T-helper 2 cell (primary cell): ENCODE data around the gene ZNF853.

Source experiments
- DNase-seq, 5 experiments: peaks; one replicate each; pipeline versions ENCODE4 v3.0.0 to v3.0.0-alpha.2; 2012 to 2022

ZNF853 gene

DNA sequence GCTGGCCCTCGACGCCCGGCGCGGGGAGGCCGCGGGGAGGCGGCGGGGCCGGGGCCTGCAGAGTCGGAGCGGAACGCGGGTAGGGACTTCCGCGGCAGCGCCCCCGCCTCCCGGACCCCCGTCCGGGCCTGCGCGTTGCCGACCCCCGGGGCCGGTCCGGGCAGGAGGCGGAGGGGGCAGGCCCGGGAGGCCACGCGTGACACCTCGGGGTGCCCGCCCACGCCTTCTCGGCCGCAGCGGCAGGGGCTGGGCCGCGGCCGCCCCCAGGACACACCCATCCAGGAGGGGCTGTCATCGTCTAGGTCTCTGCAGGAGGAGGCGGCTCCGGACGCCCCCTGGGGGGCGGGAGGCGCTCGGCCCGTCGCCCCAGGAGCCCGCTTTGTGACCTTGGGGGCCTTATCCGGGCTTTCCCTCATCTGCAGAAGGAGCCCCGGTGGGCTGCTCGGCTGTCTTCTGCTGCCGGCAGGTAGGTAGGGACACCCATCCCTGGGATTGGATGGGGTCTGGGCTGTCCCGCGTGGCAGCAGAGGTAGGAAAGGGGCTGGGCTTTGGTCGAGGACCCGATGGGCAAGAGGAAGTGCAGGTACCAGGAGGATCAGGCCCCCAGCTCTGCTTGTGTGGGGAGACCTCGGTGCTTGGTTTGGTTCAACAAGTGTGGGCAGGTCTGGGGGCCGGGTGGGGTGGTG, 22.3 kb downstream of the ZNF853 start:
- DNase-seq, result peak; percentile 31 to 65 (median 45)

DNA sequence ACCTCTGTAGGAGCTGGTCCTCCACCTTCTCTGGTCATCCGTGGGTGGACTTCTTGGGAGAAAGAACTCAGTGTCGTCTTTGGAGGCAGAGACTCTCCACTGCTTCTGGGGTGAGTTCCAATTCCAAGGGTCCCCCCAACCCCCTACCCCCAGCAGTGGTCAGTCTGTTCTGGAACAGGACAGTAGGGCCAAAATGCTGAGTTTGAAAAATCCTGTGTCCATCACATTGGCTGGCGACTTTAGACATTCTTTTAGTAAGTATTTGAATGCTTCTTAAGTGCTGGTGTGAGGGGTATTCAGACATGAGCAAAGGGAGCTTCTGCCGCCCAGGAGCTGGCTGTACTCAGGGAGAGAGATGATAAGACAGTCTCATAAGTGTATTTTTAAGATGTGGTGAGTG, 23.6 kb downstream of the ZNF853 start:
- DNase-seq, result no peak

DNA sequence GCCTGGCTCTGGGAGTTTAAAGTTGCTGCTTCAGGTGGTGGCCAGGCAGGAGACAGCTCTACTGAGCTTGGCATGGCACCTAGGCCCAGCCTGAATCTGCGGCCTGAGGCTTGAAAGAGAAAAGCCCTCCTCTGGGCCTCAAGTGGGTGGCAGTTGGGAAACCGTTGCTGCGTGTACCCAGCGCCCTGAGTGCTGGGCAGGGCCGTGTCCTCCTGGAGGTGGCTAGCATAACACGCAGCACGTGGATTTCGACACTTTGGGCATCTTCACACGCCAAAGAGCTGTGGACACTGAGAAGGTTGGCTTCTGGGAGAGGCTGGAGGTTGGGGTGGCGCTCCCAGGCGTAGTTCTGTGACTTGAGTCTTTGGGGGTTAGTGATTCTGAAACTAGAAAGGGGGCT, 24.2 kb downstream of the ZNF853 start:
- no peak for DNase-seq

DNA sequence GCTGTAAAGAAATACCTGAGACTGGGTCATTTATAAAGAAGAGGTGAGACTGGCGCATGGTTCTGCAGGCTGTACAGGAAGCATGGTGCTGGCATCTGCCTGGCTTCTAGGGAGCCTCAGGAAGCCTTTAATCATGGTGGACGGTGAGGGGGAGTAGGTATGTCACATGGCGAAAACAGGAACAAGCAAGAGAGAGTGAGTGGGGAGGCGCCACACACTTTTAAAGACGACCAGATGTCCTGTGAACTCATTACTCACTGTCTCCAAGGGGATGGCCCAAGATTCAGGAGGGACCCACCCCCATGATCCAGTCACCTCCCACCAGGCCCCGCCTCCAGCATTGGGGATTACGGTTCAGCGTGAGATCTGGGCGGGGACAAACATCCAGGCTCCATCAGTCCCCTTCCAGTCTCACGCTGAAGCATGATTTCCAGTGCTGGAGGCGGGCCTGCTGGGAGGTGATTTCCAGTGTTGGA, 24.9 kb downstream of the ZNF853 start:
- no peak for DNase-seq

DNA sequence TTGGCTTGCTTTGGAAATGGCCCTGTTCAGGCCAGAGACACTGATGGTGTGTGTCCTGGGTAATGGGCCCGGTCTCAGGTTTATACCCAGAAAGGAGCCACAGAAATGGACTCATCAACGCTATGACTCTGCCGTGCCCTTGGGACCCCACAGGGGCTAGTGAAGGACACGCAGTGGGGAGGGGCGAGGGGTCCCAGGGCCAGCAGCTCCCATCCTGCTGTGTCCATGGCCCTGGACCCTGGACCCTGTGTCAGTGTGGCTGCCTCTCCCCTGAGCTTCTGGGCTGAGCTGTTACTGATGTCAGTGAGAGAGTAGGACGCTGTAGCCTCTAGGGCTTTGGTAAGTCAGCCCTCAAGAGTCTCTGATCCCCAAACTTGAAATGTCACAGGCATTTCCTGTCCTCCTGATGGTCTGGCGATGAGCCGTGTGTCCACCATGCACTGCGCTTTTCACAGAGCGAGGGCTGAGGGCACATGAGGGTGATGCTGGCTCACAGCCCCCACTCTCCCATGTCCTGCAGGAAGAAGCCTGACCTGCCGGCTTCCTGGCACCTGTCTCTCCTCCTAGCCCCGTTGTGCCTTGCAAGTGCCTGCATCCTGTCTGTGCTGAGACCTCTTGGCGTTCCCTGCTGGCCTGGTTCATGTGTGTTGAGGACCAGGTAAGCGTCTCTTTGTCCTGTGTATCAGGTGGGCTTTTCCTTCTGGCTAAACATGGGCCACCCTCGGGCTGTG, 26.1 kb downstream of the ZNF853 start:
- DNase-seq, result no peak

DNA sequence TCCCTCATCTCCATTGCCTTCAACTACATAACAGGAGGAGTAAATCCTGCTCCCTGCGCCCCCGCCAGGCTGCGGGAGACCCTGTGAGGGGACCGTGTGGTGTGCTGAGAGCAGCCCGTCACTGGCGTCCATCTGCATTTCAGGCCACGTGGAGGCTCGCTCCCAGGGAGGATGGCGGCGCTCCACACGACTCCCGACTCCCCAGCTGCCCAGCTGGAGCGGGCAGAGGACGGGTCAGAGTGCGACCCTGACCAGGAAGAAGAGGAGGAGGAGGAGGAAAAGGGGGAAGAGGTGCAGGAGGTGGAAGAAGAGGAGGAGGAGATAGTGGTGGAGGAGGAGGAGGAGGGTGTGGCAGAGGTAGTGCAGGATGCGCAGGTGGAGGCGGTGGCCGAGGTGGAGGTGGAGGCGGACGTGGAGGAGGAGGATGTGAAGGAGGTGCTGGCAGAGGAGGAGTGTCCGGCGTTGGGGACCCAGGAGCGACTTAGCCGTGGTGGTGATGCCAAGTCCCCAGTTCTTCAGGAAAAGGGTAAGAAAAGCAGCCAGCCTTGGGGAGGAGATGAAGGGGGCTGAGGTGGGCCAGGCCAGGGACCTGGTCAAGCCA, 26.9 kb downstream of the ZNF853 start:
- DNase-seq, result no peak

DNA sequence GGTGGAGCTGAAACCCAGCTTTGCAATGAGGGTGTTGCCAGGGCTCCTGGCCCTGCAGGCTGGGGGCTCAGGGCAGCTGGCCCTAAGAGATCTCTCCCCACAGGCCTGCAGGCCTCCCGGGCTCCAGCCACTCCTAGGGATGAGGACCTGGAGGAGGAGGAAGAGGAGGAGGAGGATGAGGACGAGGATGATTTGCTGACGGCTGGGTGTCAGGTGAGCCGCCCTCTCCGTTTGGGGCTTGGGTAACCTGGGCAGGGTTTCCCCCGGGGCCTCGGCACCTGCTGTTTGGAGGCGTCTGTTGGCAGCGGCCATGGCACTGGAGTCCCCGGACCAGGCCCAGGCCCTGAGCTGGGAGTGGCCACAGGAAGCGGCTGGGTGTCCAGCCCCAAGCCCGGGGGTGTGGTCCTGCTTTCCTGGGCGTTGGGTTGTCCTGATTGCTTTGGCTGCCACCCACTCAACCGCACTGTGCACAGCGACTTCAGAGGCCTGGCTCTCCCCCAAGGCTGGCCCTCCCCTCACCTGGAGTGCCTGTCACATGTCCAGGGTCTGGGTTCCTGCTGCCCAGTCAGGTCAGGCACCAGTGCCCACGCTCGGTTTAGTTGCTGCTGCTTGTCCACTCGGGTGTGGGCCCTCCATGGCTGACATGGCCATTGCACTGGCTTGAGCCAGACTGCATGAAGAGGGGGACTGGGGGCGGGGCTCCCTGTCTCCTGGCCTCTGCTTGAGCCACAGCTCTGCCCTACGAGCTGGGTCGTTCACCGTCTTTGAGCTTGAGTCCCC, 27.6 kb downstream of the ZNF853 start:
- no peak for DNase-seq

DNA sequence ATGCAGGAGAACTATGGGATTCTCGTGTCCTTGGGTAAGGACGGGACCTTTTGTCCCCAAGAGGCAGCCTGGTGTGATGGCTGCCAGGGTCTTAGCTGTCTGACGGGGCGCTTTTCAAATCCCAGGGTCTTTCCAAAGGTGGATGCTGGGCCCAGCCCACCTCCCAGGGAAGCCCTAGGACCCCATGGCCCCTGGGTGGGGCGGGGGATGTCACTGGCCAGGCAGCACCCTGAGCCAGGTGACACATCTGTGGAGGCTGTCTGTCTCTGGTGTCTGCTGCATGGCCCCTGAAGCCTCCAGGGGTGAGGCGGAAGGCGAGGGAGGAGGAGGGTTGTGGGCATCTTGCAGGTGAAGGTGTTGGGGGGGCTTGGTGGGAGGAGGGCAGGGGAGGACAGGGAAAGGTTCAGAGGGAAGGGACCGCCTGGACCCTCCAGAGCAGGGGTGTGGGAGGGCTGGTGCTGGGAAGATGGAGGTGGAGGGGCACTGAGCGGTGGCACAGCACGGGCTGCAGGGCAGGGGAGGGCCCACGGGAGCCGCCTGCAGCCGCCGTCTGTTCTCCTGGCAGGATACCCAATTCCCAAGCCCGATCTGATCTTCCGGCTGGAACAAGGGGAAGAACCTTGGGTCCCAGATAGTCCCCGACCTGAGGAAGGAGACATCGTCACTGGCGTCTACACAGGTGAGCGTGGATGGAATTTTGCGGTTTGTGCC, 28.7 kb downstream of the ZNF853 start:
- DNase-seq, result no peak

DNA sequence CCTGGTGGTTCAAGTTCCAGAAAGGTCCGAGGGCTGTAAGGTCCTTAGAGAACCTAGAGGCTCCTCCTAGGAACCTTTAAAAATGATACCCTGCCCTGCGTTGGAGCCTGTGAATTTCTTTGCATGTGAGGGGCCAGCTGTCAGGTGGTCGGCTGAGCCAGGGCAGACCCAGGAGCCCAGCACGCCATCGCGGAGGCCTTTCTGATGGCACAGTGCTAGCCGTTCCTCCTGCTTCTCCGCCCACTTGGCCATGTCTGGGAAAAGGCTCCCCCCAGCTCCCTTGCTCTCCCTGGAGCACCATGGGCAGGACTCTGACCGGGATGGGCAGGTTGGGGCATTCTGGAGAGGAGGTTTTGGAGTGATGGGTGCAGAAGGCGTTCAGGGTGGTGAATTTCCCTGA, 29.3 kb downstream of the ZNF853 start:
- DNase-seq, result no peak

DNA sequence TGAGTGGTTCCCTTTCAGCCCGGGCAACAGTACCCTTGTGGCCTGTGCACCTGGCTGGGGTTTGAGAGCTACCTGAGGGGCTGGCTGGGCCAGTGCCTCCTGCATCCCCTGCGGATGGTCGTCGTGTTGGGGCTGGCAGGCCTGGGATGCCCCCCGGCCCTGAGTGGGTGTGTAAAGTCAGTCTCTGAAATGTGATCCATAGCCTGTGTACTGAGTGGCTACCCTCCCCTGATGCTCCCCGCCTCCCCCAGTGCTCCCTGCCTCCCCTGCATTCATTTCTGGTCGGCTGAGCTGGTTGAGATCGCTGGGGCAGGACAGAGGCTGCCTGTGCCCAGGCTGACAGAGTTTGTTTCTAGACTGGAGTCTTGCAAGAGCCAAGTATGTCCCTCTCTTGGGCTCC, 31.1 kb downstream of the ZNF853 start:
- no peak for DNase-seq

DNA sequence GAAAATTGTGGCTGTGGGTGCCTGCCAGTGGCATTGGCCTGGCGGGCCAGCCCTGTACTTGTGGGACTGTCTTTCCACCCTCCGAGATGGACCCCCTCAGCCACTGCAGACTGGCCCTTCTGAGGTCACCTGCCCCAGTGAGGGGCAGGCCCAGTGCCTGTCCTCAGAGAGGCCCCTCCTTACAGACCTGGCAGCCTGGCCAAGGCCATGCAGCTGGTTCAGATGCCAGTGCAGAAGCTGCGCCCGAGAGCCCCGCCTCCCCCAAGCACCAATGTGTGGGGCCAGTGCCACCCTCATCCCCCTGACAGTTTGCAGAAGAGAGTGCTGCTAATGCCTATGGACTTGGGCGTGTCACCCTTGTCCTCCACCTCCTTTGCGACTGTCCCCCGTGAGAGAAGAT, 31.7 kb downstream of the ZNF853 start:
- DNase-seq, result no peak

DNA sequence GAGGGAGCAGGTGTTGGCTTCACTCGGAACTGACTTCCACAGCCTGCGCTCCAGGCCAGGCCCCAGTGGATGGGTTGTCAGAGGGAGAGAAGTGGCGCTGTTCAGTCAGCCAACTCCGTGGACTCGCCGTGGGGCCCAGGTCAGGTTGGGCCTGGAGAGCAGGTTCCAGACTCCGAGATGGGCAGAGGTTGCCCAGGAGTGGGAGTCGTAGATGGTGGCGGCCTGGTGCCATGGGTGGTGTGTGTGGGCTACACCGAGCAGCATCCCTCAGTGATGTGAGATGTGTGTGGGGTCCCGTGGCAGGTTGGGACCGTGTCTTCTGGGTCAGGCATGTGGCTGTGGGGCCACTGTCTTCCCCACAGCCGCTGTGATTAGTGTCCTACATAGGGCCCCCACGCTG, 32.1 kb downstream of the ZNF853 start:
- DNase-seq, result no peak

DNA sequence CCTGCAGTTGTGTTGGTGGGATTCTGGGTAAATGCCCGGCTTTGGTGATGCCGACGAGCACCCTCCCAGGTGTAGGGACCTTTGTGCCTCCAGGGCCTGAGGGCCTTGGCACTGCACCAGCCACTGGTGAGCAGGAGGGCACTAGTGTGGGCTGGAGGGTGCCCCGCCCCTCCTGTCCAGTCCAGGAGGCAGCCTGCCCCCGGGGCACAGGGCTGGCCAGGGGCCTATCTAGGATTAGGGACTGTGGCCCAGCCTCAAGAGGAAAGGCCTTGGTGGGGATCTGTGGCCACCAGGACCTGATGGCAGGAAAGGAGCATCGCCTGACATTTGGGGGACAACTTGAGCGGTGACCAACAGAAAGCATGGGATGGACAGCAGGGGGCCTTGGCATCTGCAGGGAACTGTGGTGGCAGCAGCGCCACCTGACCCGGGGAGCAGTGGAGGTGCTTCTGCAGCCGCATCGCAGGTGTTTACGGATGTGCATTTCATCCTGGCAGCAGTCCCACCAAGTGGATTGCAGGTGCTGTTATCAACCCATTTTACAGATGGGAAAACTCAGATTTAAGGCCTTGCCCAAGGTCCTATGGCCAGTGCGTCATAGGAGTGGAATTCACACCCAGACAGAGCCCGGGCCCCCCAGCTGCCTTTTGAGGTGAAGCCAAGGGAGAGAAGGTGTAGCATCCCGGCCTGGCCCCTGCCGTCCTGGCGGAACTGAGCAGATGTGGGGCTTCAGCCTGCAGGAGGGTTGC, 32.8 kb downstream of the ZNF853 start:
- DNase-seq, result no peak

DNA sequence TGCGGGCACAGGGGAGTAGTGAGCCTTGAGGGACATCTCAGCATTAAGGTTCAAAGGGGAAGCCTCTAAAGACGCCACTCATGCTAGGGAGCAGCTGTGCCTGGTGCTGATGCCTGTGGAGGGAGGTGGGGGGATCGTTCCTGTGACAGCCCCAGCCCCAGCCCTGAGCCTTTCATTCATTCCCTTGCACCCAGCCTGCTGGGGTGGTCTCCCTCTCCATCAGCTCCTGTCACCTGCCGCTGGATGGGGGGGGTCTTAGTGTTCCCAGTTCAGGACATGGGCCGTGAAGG, 33.4 kb downstream of the ZNF853 start:
- no peak for DNase-seq

DNA sequence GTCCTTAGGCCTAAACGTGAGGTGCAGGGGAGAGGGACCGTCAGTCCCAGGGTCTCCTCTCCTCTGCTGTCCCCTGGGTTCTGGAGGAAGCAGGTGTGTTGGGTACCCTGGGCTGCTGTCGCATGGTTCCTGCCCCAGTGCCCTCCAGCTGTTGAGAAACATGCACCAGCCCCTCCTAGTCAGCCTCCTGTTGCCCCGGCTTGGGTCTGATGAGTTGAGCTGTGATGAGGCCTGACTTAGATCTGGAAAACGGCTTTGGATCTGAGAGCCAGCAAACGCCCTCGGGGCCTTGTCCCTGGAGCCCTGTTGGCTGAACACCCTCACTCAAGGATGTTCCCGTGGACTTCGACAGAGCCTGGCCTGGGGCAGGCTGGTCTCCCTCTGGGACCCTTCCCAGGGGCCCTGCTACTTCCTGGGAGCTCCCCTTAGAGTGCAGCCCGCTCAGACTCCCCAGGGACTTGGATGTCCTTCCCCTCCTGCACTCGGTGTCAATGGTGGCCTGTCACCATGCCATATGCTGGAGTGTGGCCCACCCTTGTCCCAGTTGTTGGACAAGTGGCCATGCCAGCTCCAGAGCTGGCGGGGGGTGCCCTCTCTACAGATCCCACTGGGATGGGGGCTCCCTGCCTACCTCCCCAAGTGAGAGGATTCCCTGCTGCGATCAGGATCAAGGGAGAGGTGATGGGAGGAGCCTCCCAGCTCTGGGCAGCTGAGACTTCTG, 34.0 kb downstream of the ZNF853 start:
- DNase-seq, result no peak

DNA sequence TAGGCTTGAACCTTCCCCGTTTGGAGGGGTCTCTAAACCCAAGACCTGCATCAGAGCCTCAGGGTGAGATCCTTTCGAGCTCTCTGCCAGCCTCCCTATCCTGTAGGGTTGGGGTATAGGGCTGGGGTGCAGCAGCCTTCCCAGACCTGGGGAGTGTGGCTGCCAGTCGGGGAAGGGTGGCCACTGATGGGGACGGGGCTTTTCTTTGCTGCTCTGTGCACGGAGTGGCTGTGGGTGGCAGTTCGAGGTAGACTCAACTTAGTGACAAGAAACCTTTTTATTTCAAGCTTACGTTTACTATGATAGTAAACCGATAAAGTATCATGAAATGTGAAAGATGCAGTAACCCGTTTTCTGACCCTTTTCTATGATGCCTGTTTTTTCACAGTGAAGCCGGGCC, 34.7 kb downstream of the ZNF853 start:
- no peak for DNase-seq

DNA sequence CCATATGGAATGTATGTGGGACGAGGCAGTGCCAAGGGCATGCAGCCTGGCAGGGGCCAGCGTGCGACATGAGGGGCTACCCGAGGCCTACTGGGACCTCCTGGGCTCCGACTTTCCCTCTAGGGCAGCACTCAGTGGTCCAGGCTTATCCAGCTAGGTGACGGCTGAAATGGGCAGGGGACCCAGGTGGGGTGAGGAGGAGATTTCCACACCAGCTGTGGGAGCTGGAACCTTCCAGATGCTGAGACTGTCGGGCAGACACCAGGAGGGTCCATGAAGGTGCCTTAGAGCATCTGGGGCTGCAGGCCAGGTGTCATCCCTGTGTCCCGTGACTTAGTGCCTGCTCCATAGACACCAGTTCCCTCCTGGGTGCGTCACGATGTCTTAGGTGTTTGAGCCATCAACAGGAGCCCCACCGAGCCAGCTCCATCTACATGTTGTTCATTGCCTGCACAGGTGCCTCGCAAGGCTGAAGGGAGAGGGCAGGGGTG, 35.2 kb downstream of the ZNF853 start:
- no peak for DNase-seq

DNA sequence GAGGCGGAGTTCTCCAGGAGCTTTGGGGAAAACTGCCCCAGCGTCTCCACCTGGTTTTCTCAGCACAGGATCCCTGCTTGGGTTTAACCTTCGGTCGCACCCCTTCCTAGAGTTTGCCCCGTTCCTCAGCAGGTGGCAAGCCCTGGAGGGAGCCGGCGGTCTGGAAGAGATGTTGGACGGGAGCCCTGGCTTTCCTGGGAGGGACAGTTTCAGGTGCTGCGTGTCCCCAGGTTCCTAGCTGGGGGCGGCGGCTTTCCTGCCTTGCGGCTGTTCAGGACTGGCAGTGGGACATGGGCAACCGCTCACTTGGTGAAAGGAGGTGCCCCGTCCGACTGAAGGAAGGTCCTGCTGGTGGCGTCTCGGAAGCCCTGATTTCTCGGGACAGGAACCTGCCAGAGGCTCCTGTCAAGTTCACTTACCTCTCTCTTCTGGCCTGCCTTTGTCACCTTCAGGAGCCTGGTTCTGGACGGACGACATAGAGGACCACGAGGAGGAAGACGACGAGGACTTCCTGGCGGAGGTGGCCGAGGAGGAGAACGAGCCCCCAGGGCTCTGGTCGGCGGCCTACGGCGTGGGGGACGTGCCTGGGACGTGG, 36.5 kb downstream of the ZNF853 start:
- no peak for DNase-seq

DNA sequence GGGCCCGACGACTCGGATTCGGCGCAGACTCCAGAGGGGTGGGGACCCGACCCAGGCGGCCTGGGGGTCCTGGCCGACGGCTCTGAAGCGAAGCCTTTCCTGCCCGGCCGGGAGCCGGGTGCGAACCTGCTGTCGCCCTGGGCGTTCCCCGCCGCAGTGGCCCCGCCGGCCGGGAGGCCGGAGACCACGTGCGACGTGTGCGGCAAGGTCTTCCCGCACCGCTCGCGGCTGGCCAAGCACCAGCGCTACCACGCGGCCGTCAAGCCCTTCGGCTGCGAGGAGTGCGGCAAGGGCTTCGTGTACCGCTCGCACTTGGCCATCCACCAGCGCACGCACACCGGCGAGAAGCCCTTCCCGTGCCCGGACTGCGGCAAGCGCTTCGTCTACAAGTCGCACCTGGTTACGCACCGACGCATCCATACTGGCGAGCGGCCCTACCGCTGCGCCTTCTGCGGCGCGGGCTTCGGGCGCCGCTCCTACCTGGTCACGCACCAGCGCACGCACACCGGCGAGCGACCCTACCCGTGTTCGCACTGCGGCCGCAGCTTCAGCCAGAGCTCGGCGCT, 37.1 kb downstream of the ZNF853 start:
- DNase-seq, result no peak
